Measurements from ENCODE around the gene IL16.
A peak's percentile ranks its signal among the peaks of the same experiment; 100 is the strongest.
"Not testable (repeated sequence)": the region's sequence is repeated elsewhere in the genome, so short reads cannot be mapped to it uniquely, and the experiment has no call there.

Gene IL16

DNA sequence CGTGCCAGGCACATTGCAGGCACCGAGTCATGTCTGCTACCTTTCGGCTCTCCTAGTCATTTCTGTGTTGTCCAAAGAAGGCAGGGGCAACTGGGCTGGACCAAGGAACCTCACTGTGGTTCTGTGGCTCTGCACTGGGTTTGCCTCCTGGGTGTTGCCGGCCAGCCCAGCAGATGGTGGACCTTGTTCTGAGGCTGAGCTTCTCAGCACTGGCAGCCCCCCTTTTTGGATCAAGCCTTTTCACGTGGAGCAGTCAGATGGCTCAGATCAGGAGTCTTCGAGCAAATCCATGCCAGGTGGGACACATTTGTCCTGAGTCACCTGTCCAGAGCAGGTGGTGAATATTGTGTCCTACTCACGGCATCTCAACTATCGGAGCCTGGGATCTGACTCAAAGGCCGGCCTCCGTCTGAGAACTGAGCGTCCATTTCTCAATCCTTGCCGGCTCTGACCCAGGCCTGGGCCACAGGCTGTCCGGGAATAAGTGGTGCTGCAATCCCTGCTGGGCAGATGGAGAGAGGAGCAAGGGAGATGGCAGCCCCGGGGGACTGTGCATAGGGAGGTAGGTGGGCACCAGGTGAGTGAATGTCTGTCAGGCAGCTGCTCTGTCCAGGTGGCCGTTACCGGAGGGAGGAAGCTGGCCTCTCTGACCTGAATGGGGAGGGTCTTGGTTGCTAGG, at the start of gene IL16:
IL16 (plus strand) TSS at position 304 of the 679 bp plus-strand sequence. CDS start 28,521 bp downstream, outside the sequence.
- DNase-seq (ENCODE audit: insufficient read length, low spot score) = no peak
- FAIRE-seq = no peak

DNA sequence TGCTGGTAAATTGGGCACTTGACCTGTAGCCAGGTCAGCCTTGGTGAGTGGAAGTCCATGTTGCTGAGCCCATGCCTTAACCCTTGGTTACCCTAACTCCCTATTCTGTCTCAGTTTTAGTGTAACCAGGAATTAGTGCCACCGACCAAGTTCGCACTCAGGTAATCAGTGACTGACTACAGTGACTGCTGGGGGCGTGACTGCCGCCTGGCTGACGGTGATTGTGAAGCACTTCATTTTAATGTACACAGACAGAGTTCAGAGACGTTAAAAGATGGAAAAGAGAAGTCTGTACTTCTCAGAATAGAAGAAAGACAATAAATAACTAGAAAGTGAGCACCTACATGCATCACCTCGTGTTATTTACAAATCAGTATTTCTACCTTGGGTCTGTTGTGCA, 45.3 kb upstream of the IL16 start:
- FAIRE-seq = no peak
- DNase-seq (ENCODE audit: insufficient read length, low spot score) = no peak

DNA sequence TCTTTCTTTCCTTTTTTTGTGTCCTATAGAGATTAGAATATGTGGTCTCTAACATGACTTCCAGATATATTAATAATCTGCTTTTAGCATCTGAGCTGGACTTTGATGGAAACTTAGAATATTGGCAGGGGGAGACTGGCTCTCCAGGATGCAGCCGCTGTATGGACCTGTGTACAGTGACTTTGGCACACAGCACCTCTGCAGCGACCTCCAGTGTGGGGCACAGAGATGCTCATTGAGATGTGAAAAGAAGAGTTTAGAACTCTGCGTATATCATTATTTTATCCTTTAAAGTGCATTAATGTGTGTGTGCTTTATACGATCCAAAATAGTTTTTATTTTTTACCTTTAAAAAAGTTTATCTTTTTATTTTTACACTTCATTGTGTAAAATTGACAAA, 44.3 kb upstream of the IL16 start:
- no peak for DNase-seq (ENCODE audit: insufficient read length, low spot score)
- no peak for FAIRE-seq

DNA sequence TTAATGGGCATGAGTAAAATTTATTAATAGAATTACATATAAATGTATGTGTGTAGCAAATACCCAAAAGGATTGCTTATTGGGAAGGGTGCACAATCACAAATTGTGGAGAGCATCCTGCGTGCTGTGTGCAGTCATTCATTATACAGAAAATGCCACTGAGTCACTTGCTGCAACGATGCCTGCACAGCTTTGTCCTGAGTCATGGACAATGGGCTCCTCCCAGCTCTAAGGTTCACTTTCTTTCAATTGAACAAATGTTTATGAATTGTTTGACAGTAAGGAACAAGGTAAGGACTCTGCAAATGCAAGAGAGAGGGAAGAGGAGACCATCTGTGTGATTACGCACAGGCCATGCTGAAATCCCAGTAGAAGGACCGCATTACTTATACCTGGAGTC, 43.9 kb upstream of the IL16 start:
- FAIRE-seq (no peak), DNase-seq (ENCODE audit: insufficient read length, low spot score) (no peak)

DNA sequence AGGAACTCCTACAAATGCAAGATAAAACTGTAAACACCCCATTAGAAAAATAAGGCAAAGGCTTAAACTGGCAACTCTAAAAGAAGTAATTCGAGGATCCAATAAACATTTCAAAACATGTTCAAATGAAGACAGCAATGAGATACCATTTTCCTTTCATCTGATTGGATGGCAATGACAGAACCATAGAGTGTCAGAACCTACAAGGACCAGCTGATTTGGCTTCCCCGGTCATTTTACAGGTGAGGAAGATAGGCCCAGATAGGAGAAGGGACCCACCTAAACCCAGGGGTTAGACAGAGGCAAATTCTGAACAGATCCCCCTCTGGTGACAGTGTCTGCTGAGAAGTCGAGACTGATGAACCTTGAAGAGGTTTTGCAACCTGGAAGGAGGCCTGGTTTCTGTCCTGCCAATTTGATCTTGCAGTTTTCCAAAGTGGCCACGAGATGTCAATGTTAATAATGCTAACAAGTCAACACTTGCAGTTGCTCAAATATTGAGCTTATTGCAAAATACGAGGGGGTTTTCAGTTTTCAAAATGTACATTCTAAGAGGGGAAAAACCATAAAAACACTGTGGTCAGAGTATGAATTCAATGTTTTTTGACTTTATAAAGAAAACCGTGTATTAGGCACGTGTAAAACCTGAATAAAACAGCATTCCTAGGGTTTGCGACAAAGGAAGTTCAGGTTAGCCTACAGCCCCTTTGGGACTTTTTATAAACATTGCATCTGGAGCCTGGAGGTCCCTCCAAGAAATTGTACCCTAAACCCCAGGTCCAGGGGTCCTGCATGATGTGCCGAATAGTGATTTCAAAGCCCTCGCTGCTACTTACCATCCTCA, 41.1 kb upstream of the IL16 start:
- peak; percentile 26 for FAIRE-seq
- DNase-seq (ENCODE audit: insufficient read length, low spot score) = no peak

DNA sequence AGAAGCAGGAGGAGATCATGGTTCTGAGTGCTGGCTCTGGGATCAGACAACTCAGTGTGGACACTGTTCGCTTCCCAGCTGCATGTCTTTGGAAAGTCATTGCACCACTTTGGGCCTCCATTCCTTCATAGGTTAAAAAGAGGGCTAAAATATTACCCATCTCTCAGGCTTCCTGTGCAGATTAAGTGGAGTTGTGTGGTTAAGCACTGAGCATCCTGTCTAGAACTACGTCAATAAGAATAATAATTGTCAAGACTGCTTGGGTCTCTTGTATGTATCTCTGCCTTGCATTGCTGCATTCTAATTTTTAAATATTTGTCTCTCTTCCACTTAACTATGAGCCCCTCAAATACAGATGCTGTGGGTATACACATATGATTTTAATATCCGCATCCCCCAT, 40.4 kb upstream of the IL16 start:
- no peak for DNase-seq (ENCODE audit: insufficient read length, low spot score)
- no peak for FAIRE-seq

DNA sequence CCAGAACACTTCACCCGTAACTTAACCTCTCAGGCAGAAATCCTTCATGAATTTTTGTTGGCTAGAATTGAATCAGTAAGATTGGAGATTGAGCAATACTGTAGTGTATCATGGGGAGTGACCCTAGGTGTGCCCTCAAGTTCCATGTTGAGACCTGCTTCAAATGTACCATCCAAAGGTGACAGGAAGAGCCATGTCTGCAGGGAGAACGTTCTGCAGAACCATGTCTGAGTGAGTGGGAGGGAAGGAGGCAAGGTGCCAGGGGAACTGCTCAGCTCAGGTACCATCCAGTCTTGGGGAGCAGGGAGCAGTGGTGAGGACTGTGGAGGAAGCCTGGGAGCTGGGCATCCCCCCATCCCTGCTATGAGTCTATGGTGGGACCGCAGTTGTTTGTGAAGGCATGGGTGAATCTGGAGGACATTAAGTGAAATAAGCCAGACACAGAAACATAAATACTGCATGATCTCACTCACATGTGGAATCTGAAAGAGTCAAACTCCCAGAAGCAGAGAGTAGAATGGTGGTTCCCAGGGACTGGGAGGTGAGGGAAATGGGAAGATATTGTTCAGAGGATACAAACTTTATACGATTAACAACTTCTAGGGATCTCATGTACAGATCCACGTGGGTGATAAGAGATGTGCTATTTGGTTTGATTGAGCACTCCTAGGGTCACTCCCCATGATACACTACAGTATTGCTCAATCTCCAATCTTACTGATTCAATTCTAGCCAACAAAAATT, 39.3 kb upstream of the IL16 start:
- FAIRE-seq = no peak
- no peak for DNase-seq (ENCODE audit: insufficient read length, low spot score)

DNA sequence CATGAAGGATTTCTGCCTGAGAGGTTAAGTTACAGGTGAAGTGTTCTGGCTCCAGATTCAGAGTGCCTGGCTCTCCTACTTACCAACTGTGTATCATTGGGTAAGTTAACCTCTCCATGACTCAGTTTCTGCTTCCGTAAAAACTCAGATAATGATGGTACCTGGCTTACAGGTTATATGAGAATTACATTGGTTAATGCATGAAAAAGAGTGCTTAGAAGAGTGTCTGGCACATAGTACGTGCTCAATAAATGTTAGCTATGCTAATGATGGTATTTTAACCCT, 38.8 kb upstream of the IL16 start:
- FAIRE-seq = no peak

DNA sequence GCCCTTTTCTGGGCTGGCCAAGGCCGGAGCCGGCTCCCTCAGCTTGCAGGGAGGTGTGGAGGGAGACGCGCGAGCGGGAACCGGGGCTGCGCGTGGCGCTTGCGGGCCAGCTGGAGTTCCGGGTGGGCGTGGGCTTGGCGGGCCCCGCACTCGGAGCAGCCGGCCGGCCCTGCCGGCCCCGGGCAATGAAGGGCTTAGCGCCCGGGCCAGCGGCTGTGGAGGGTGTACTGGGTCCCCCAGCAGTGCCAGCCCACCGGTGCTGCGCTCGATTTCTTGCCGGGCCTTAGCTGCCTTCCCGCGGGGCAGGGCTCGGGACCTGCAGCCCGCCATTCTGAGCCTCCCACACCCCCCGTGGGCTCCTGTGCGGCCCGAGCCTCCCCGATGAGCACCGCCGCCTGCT, 38.1 kb upstream of the IL16 start:
- not testable (repeated sequence) for DNase-seq (ENCODE audit: insufficient read length, low spot score); FAIRE-seq

More for the DNA sequence above, 38.8 kb upstream of the IL16 start:
- no peak for DNase-seq (ENCODE audit: insufficient read length, low spot score)

DNA sequence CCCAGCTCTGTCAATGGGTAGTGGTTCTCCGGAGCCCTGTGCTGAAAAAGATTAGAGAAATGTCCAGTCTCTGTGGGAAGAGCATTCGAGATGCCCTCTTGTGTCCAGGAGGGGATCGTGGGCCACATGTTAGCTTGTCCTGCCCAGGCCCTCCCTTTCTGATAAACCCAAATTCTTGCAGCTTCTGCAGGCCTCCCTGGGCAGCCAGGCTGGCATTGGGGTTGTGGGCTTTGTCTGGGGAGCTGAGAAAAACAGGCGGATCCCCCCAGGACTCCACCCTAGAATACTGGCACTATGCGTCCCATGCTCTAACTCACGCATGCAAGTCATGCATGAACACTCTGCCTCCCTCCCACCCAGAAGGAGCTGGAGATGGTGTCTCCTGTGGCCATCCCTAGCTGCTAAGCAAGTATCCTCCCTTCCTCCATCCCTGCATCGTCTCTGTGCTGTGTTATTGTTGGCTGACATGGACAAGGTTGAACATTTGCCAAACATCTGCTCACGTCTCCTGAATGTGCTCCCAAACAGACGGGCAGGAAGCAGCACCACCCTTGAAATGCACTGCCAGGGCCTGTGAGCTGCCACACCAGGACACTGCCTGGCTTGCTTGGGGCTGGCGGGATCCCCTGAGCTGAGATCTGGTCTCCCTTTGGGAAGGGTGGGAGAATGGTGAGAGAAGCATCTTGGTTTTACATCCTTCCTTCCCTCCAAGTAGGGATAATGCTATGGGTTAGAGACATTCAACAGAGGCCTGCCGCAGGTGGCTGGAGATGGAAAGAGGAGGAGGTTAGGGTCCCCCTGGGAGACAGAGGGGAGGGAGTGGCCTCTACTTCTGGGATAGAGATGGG, 36.1 kb upstream of the IL16 start:
- FAIRE-seq (no peak), DNase-seq (ENCODE audit: insufficient read length, low spot score) (no peak)

DNA sequence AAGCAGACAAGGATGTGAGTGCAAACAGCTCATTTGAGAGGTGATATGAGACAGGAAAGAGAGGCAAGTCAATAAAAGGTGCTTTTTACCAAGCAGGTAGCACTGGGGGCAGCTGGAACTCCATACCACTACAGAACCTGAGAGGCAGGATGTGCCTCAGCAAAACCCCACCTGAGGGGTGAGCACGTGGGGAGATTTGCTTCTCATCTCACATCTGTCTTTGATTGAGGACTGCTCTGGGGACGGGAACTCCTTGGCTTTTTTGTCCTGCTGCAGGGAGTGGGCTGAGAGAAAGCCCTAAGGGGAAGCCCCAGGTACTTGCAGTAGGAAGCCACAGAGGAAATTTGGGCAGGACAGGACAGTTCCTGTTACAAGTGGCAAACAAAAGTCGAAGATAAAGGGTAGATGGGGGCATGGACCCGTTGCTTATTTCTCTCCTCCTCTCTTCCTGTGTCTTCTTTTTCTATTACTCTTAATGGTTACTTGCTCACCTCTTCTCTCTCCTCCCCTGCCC, 35.5 kb upstream of the IL16 start:
- FAIRE-seq = no peak
- DNase-seq (ENCODE audit: insufficient read length, low spot score) = no peak

DNA sequence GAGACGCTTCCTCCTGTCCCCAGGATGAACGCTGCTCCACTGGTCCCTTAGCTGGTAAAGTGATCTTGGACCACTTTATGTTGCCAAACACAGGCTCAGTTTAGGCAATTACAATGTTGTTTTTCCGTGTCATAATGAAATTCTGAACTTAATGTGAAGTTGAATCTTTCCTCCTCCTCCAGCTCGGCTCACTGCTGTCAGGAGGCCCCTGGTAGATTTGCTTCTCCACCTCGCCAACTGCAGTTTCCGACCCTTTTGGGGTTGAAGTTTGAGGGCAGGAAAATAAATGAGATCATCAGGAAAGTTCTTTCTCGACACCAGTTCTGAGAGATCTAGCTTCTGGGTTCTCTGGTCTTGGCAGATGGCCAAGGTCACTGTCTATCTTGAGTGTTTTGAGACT, 34.8 kb upstream of the IL16 start:
- DNase-seq (ENCODE audit: insufficient read length, low spot score) (no peak), FAIRE-seq (no peak)

DNA sequence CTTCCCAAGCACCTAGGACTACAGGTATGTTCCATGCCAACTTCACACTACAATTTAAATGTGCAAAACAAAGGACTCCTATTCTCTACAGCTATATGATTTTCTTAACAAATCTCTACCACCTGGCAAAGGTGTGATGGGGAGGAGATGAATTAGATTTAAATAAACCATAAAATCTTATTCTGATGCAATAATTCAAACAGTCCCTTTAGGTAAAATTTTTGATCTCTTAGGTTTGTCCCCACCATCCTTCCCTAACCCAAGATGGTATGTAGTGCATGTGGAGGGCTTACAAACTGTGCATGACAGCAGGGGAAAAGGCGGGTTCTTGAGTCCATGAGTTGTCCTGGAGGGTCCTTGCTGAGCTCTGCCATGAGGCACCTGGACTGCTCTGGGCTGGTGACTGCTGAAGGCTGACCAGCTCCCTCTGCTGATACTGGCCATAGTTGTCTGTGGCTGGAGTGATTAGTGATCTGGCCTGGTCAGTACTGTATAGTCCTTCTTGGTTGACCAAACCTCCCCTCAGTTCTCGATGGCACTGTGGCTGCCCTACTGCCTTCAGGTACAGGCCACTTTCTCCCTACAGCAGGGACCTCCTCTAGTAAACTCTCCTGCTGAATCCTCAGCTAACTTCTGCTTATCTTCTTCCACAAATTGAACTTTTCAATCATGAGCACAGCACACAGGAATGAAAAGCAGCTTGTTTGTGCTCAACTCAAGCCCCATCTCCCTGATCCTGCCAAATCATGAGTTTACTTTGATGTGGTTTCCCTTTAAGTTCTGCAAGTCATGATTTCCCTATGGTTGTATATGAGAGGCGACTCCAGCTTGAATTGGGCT, 32.5 kb upstream of the IL16 start:
- DNase-seq (ENCODE audit: insufficient read length, low spot score) (no peak), FAIRE-seq (no peak)

DNA sequence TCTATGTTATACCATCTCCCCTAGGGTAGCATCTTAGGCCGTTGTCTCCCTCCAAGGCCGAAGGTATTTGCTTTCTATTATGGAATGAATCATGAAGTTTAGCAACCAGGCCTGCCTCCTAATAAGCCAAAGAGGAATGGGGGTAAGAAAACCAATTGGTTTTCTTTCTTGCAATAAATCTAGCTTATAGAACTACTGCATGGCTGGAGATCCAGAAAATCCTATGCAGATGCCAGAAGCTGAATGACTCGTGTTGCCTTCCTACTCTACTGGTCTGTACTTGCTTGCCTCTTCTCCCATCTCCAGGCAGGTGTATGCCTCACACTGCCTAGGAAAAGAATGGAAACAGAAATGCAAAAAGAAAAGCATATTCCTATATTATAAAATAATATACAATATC, 31.1 kb upstream of the IL16 start:
- FAIRE-seq (no peak), DNase-seq (ENCODE audit: insufficient read length, low spot score) (no peak)

DNA sequence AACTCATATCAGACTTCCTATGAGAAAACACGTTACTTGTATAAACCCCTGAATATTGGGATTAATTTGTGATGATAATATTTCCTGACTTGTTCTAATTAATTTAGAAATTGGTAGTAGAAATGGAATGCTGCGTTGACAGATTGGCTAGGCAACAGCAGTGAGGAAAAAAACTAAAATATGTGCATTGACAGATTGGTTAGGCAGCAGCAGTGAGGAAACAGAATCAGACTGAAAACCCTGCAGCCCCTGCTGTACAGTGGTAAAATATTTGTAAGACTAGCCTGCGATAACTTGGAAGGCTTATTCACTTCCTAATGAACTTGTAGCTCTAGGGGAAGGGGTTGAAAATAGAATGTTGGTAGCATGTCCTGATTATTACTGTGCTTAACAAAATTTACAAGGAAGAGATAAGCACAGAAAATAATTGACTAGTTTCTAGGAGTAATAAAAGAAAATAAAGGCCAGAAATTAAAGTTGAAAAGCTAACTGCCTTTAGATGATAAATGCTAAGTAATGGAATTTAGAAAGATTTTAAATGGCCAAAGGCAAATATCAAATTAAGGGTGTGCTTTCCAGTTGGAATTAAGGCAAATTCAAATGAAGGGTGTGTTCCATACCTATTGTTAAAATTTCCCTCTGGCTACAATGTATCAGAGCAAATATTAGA, 29.9 kb upstream of the IL16 start:
- no peak for DNase-seq (ENCODE audit: insufficient read length, low spot score)
- no peak for FAIRE-seq

DNA sequence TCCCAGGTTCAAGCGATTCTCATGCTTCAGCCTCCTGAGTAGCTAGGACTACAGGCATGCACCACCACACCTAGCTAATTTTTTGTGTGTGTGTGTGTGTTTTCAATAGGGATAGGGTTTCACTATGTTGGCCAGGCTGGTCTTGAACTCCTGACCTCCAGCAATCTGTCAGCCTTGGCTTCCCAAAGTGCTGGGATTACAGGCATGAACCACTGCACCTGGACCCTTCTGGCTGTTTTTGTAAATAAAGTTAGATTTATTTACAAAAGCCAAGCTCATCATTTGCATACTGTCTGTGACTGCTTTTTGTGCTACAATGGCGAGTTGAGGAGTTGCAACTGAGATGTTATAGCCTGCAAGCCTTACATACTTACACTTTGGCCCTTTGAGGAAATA, 28.6 kb upstream of the IL16 start:
- no peak for FAIRE-seq
- DNase-seq (ENCODE audit: insufficient read length, low spot score) = no peak

DNA sequence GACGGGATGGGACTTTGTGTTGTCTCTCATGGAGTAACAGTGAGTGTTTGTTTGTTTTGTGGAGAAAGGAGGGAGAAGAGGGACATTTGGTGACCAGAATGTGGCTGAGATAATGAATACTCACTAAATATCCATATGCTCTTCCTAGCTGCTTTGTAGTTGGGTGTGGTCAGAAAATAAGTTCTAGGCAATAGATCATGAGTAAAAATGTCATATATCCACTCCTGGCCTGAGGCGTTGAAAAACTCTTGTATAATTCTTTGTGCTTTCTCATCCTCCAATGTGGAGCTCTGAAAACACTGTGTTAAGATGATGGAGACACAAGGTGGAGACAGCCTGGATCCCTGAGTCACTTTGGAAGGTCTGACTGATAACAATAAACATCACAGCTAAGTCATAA, 28.0 kb upstream of the IL16 start:
- no peak for DNase-seq (ENCODE audit: insufficient read length, low spot score)
- FAIRE-seq = no peak

DNA sequence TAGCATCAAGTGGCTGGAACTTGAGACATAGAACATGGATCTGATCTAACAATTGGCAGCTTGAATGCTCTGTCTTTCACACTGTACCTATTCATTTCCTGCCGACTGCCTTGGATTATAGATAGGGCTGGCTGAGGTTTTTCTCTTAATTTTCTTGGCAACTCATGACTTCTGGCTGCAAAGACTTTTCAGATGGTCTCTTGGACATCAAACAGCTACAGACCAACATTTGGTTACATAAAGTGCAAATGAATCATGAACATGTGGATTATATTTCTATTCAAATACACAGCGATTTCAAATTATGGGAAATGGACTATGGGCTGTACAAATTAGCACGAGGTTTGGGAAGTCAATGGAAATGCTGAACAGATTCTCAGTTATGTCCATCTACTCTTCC, 26.2 kb upstream of the IL16 start:
- no peak for DNase-seq (ENCODE audit: insufficient read length, low spot score)
- FAIRE-seq = no peak

DNA sequence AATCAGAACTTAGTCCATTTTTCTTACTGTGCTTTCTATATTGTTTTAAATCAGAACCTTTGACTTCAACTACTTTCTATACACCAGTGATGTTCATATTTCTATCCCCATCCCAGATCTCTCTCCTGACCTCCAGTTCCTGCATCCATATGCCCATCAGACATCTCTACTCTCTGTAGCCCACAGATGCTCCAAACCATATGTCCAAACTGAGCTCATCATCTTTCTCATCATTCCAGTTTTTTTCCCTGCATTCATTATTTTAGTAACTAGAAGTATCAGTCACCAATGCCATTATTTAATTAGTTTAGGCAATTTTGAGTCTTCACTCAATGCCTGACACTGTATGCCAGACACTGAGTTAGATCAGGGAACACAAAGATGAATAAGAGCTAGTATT, 25.4 kb upstream of the IL16 start:
- DNase-seq (ENCODE audit: insufficient read length, low spot score) (no peak), FAIRE-seq (no peak)
